PC-9 (cell line): ENCODE measurements around the gene SEMA6A.

Experiments used
- CTCF ChIP-seq: fragments of 200-600 bp; sonication (generic); conservative IDR thresholded peaks from 2 replicates; pipeline ENCODE4 v1.6.1; 2017; ENCODE audit warnings: mixed run types, antibody characterized with exemption, mild to moderate bottlenecking, moderate library complexity
- EZH2 ChIP-seq: fragments of 200-600 bp; sonication (generic); IDR thresholded peaks from 2 replicates; pipeline ENCODE4 v1.8.0; 2017; ENCODE audit warnings: antibody characterized with exemption, low read depth

- TF ChIP-seq CTCF: no peak
- TF ChIP-seq EZH2: no peak
These were observed 145.7 kb downstream of the SEMA6A start for GRCh38 chr5:116428966-116429365.
